Middle frontal gyrus (tissue), 1 donor: ENCODE measurements around the gene PRR35.
A peak's percentile ranks its signal among the peaks of the same experiment; 100 is the strongest.

Experiments
- DNase-seq: peaks from one replicate; pipeline ENCODE4 v3.0.0-alpha.2; 2015; ENCODE audit warnings: low spot score; ENCODE audit errors: extremely low spot score

PRR35 gene

GRCh38 chr16:527015-527903 is 32.9 kb upstream of the PRR35 start, which contains the start of gene CAPN15:
CAPN15 (plus strand) TSS chr16:527712; CDS start chr16:546839, 19,127 bp downstream.
- peak; percentile 78 for DNase-seq

DNA sequence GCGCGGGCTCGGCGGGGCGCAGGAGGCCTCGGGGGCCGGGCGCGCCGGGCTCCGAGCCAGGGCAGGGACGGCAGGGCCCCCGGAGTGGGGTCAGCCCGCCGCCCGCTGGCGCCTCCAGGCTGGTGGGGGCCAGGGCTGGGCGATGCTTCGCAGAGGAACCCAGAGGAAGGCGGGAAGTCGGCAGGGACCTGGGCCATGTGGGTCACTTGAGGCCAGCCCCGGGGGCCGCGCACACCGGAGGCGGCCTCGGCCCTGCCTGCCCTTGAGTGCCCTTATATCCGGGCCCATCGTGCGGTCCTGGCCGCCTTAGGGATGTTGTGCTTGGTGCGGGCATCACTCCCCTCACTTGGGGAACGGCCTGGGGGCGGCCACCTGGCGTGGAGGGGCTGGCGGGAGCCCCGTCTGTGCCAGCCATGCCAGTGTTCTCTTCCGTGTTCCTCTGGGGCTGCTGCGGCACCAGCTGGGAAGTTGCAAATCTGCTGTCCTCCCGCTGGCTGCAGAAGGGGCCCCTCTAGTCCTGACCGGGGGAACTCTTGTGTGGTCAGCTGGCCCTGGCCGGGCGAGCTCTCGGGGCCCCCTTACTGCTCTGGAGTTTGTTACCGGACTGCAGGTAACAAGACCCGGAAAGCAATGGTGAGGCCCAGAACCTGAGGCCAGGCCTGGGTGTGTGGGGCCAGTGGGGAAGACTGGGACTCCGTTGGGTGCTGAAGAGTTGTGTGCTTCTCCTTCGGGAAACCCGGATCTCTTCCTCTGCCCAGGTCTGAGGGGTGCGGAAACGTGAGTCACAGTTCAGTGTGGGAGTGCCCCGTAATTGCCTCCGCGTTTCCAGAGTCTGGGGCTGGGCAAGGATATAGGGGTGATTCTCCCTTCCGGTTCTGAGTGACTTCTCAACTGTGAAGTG is 31.8 kb upstream of the PRR35 start:
- no peak for DNase-seq

DNA sequence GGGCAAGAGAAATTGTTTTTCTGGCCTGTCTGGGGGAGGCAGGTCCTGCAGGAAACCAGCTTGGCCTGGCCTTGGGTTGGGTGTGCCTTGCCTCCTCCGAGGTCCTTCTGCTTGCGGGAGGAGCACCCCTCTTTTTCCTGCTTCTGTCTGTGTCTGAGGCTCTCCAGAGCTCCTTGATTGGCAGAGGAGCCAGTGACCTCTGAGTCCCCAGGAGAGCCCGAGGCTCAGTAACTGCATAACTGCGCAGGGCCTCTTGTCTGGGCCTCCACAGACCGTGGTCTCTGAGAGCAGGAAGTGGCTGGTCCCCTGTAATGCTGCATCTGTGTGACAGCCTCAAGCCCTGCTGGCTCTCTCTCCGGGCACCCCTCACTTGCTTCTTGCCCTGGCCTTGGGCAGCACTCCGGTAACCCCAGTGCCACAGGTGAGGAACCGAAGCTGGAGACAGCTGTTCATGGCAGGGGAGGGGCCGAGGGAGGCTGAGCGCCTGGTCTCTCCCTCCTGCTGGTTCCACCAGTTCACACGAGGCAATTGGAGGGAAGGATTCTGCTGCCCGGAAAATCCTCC is 31.1 kb upstream of the PRR35 start:
- DNase-seq = no peak

DNA sequence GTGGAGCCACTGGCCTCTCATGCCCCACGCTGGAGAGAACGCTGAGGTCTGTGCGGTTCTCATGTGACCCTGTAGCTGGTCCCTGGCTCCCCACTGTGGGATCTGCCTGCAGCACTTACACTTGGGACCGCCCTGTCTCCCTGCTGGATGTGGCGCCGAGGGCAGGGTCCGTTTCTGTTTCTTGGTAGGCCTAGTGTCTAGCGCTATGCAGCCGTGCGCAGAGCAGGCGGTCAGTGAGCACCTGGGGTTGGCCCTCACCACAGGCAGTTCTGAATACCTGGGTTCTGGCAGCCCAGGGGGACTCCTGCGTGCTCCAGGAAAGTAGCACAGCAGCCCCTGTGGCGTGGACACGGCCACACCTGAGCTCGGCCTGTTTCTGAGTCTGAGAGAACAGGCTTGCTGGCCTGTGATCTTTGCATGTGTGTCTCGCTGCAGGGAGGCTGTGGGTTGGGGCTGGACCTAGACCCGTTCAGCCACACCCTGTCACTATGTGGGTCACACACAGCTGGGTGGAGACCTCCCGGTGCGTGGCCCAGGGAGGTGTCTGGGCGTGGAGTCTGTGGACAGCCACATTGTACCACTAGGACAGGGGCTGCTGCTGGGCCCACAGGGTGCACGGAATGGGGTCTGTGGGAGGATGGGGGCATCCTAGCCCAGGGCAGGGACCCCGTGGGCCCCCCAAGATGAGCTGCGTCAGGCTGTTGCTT is 29.9 kb upstream of the PRR35 start:
- DNase-seq = no peak

DNA sequence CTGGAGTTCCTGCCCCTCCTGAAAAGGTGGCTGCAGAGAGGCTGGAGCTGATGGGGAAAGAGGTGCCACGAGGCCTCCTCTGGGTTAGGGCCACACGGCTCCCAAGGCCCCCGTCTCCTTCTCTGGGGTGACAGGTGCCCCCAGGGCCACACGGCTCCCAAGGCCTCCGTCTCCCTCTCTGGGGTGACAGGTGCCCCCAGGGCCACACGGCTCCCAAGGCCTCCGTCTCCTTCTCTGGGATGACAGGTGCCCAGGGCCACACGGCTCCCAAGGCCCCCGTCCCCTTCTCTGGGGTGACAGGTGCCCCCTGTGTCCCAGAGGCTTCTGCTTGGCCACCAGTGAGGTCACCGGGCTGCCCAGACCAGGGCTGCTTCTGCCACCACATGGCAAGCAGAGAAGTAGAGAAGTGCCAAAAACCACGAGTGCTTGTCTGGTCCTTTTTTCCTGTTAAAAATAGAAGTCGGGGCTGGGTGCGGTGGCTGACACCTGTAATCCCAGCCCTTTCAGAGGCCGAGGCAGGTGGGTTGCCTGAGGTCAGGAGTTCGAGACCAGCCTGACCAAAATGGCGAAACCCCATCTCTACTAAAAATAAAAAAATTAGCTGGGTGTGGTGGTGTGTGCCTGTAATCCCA is 28.6 kb upstream of the PRR35 start:
- no peak for DNase-seq

DNA sequence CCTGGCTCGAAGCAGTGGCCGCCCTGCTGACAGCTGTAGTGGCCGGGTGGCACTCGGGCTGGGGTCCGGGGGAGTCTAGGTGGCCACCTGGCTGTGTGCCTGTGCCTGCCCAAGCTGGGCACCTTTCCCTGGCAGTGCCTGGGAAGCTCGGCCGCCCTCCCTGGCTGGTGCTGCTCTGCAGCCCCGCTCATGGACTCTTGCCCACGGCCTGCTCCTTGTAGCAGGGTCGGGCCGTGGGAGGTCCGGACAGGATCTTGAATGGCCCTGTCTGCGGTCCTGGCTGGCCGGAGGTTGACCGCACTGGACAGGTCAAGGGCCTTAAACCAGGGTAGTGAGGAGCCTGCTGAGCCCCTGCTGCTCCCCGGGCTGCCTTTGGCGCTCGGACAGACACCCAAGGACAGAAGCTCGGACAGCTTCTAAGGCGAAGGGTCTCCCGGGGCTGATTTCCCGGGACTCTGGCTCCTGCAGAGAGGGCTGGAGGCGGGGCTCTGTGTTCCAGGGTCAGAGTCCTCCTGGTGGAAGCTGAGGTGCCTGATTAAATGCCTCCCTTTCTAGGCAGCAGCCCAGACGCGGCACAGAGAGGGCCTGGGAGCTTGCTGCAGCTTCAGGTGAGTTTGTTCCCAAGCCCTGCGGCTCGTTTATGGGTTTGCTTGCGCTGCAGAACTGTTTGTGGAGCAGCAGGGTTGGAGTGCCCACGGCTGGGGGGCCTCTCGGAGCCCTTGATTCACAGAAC is 26.6 kb upstream of the PRR35 start:
- DNase-seq = no peak

GRCh38 chr16:534135-534534 is 26.1 kb upstream of the PRR35 start:
- DNase-seq = no peak

DNA sequence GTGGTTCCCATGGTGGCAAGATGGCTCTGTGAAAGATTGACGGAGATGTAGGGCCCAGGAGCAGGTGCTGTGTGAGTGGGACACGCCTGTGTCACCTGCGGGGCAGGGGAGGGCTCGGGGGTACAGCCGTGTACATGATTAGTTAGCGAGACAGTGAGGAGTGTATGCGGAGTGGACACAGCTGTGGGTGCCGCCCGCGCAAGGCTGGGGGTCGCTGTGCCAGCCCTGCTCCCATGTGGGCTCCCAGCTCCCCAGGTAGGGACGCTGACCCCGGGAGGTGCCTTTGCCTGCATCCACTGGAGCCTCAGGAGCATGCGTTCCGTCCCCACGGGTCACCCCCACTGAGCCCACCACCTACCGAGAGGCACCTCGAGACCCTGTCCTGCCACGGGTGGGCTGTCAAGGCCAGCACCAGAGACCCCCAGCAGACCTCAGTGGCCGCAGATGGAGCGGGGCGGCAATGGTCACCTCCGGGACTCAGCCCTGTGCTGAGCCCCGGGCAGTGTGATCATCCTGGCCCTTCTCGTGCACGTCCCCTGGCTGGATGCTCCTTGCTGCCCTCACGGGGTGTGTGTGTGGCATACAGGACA is 25.2 kb upstream of the PRR35 start:
- no peak for DNase-seq

DNA sequence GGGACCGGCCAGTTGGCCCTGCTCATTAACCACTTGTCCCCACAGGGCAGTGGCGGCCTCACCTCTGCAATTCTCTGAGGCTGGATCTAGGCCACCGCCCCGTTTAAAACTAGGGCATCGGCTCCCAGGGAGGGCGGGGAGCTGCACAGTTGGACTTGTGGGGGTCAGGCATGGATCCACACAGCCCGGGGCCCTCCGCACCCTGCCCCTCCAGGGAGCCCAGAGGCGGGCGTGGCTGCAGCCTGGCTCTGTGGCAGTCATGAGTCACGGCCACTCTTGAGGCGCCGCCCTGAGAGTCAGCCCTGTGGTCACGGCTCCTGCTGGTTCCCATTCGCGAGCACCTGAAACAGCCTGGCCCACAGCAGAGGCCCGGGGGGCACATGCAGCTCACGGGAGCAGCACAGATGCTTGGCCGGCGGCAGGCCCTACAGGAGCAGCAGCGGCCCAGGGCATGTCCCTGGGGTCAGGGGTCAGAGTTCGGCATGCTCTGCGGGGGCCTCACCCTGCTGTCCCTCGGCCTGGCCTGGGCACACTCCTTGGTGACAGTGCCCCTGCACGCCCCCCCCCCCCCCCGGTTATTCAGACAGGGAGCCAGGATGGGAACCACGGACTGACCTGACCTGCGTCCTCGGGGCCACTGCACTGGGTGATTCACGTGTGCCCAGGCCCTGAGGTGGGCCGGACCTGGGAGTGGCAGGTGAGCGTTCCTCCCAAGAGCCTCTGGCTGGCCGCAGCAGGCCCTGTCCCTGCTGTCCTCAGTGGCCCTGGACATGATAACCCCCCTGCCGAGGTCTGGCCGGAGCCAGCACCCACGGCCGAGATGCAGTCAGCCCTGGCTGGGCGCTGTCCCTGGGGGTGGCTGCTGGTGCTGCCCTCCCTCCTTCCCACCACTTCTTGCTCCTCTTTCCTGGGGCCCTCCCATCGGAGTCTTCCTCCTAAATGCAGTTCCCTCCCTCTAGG is 24.5 kb upstream of the PRR35 start:
- no peak for DNase-seq

DNA sequence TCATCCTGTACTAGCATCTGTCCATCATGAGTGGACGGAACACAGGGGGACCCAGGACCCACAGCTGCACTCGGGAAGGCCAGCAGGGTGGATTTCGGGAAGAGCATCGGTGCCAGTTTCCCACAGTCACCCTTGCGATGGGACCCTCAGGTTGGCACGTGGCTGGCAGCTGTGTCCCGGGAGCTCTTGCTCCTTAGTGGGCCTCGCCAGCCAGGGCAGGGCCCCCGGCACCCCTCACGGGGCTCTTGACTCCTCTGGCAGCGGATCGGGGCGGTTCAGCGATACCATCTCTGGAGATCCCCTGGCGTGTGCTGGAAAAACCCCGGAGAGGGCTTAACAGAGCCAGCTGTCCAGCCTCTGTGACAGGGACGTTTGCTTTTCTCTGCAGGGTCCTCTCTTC is 23.4 kb upstream of the PRR35 start:
- no peak for DNase-seq

DNA sequence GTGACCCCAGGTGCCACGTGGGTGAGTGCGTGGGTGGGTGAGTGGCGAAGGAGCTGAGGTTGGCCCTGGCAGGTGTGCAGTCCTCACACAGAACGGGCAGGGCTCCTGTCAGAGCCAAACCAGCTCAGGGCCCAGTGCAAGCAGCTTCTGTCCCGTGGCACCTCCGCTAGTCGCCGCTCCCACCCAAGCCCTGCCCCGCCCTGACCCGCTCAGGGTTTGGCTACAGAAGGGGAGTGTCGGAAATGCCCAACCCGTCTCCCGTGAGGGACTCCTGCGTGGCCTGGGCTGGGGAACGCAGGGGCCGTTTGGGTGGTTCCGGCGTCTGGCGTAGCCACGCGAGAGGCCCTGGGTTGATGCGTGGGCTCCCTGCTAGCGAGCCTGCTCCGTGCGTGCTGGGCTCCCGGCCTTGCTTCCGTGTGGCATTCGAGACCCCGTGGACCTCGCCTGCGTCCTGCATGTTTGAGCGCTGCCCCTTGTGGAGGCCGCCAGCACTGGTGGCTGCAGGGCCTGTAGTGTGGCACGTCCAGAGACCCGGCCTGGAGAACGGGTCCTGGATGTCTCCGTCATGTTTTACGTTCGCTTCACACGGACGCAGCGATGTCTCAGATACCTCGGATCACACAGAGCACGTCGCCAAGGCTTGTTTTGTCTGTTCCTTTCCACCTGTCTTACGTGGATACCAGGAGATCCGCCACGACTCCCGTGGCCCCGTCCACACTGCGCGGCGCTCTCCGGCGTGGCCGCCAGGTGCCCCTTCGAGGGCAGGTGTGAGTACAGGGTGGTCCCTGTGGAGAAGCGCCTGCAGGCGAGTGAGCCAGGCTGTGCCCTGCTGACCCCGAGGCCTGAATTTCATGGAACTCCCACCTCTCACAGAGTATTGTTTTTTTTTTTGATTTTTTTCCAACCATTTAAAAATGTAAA is 22.5 kb upstream of the PRR35 start:
- DNase-seq = no peak

DNA sequence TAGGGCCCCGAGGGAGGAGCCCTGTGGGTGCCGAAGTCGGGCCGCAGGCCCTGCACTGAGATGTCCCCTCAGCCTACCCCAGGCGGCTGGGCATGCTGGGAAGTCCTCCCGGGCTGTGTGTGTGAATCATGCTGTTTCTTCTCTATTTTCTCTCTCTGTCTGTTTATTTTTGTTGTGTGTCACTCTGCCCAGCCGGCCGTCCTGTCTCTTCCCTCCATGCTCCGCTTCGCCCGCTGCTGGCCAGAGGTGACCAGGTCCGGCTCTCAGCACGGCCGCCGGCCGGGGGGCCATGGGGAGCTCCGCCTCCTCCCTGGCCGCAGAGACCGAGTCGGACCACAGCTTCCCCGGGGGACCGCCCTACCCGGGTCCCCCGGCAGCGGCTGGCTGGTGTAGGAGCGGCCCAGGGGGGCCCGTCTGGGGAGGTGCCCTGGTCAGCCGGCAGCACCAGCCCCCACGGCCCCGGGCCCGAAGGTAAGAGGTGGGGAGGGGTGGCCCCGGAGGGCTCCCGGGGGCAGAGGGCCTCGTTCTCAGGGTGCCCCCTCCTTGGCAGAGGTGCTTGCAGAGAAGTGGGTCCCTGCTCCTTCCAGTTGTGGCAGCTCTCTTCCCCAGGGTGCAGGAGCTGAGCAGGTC is 20.2 kb upstream of the PRR35 start:
- no peak for DNase-seq

GRCh38 chr16:540645-541340 is 19.4 kb upstream of the PRR35 start:
- DNase-seq = no peak

GRCh38 chr16:543301-544164 is 16.7 kb upstream of the PRR35 start:
- DNase-seq = no peak

DNA sequence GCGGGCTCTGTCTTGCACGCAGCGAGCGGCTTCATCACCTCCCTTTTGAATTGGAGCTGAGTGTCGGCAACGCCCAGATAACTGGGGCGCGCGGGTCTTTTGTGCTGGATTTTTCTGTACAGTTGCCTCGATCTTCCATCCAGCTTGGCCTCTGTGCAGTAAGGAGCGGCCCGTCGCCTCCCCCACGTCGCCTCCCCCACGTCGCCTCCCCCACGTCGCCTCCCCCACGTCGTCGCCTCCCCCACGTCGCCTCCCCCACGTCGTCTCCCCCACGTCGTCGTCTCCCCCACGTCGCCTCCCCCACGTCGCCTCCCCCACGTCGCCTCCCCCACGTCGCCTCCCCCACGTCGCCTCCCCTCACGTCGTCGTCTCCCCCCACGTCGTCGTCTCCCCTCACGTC is 15.7 kb upstream of the PRR35 start:
- no peak for DNase-seq
